Kidney (tissue), 14 donors: ENCODE results near the gene NEDD8. TPM values are rescaled to one million over a fixed set of nuclear protein-coding genes. Genes with fewer than 3 reads are reported as not detected.

ENCODE experiments used
- DNase-seq, 5 donors: peaks; one replicate each; pipeline ENCODE4 v3.0.0-alpha.2; 2013 to 2020
- FAIRE-seq: peaks from 2 replicates; lab custom pipeline; 2012; peaks lifted over from hg19 to GRCh38; lab: Jason Lieb, UNC
- H3K27ac ChIP-seq, 2 donors: one replicate each; pipeline ENCODE4 v1.7.0; 2013; ENCODE audit warnings: low read depth in 2 of 2, low read length in 2 of 2, inconsistent platforms in 1 of 2
- H3K27me3 ChIP-seq: one replicate; pipeline ENCODE4 v1.7.1; 2013; ENCODE audit warnings: low read length, inconsistent platforms; ENCODE audit not compliant: control insufficient read depth, insufficient read depth
- H3K36me3 ChIP-seq, 3 donors: one replicate each; pipeline versions ENCODE4 v1.7.0 to v1.7.1; 2013; ENCODE audit warnings: low read length in 3 of 3, control low read depth in 1 of 3, inconsistent platforms in 1 of 3; ENCODE audit not compliant: insufficient read depth in 3 of 3, control insufficient read depth in 2 of 3
- H3K4me1 ChIP-seq, 3 donors: one replicate each; pipeline versions ENCODE4 v1.7.0 to v1.7.1; 2013; ENCODE audit warnings: low read length in 3 of 3, inconsistent platforms in 1 of 3, low read depth in 1 of 3; ENCODE audit not compliant: control insufficient read depth in 2 of 3, insufficient read depth in 2 of 3
- H3K4me3 ChIP-seq, 3 donors: one replicate each; pipeline versions ENCODE4 v1.7.0 to v1.8.1; 2013; ENCODE audit warnings: low read length in 3 of 3, control low read depth in 1 of 3, inconsistent platforms in 1 of 3
- H3K9ac ChIP-seq, 3 donors: one replicate each; pipeline versions ENCODE4 v1.7.0 to v1.7.1; 2013; ENCODE audit warnings: low read length in 3 of 3, control low read depth in 1 of 3, inconsistent platforms in 1 of 3
- H3K9me3 ChIP-seq, 3 donors: one replicate each; pipeline versions ENCODE4 v1.7.0 to v1.7.1; 2013; ENCODE audit warnings: low read length in 3 of 3, control low read depth in 1 of 3, inconsistent platforms in 1 of 3; ENCODE audit not compliant: control insufficient read depth in 2 of 3, insufficient read depth in 1 of 3
- intact Hi-C: fragments of 100-400 bp; cut with DNase I; formaldehyde crosslinking; loops from one replicate; pipeline ENCODE4 v1.11.1; 2022
- polyA plus RNA-seq: library from polyadenylated mRNA; stranded (reverse); fragments of 350-450 nt; fragmentation: Illumina TruSeq; extraction: RNeasy Lipid Tissue Mini Kit (QIAGEN cat#74804); gene quantifications from one replicate; pipeline ENCODE4 v1.2.3, GENCODE V29; 2014; ENCODE audit warnings: low read depth, low replicate concordance; ENCODE audit not compliant: insufficient read depth
- total RNA-seq: library from RNA; stranded (reverse); fragmentation: NEBNext Ultra II Directional; extraction: Animal tissue kit (Norgen Biotek cat#: 25700); gene quantifications from one replicate; pipeline ENCODE4 v1.2.1, GENCODE V29; 2021
- TF ChIP-seq, protein P1 (sequence below): IDR thresholded peaks from 3 replicates; pipeline ENCODE4 v1.5.1; 2012; ENCODE audit warnings: mild to moderate bottlenecking, moderate library complexity, borderline replicate concordance; ENCODE audit not compliant: insufficient read depth; ENCODE audit errors: extremely low read depth
- donor health status: control.
- donor health status: control.
- donor health status: control.
- donor health status: control.
- donor health status: control.
- donor health status: DM: yes; HTN: yes; CAD: no.
- donor health status: Normal renal cell carcinoma (clear cell type).

Gene NEDD8
- total and polyA plus RNA-seq, 2 donors from 2014 or later = 145 to 439 TPM

DNA sequence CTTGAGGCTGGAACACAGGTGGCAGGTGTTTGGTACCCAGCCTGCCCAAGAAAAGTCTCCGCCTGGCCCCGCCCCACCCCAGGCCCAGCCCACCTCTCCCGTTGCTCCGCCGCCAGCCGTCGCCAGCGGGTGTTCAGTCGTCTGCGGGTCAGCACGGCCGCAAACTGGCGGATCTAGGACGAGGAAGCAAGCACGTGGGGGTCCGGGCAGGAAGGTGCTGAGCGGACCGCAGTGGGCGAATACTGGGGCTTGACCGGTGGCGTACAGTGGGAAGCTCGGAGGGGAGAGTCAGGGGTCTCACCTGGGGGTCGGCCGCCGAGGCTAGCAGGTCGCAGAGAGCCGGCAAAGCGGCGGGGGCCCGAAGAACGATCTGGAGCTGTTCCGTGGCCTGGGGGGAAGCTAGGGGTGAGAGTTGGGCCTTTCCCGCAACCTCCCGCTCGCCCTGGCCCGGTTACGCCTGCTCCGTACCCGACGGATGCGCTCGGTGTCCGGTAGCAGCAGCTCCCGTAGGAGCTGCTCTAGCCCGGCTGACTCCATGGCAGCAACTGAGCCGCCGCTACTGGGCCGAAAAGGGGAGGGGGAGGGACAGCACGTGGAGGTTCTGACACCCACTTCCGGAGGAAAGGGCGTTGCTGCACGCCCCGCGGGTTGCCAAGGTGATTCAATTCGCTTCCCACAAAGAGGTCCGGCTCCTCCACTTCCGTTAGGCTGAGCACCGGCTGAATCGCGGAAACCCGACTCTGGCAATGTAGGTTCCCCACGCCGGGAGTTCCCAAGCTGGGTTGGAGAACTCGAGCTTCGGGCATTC is 43.7 kb downstream of the NEDD8 start, which contains the start of gene IPO4:
IPO4 (minus strand) TSS at position 566 of the 808 bp plus-strand sequence; CDS start at position 537, 29 bp downstream.
- Histone ChIP-seq H3K27ac (peak within 1 kb of the TSS; percentile 71 to 79), H3K4me1 (peaks cover 0 to 8% (median 6%) of the 10 kb centered on the region in 3 donors), H3K4me3 (peak within 1 kb of the TSS; percentile 64 to 70 (median 66)), H3K9ac (peak within 1 kb of the TSS; percentile 32 to 83 (median 55)), H3K36me3 (peaks cover 0 to 47% (median 26%) of the 10 kb centered on the region in 3 donors), H3K27me3 (no peaks in the 10 kb centered on the region), H3K9me3 (no peaks in the 10 kb centered on the region)
- FAIRE-seq (no peak), DNase-seq (peak; percentile 97 to 99 (median 98))
- TF ChIP-seq, protein P1, sequence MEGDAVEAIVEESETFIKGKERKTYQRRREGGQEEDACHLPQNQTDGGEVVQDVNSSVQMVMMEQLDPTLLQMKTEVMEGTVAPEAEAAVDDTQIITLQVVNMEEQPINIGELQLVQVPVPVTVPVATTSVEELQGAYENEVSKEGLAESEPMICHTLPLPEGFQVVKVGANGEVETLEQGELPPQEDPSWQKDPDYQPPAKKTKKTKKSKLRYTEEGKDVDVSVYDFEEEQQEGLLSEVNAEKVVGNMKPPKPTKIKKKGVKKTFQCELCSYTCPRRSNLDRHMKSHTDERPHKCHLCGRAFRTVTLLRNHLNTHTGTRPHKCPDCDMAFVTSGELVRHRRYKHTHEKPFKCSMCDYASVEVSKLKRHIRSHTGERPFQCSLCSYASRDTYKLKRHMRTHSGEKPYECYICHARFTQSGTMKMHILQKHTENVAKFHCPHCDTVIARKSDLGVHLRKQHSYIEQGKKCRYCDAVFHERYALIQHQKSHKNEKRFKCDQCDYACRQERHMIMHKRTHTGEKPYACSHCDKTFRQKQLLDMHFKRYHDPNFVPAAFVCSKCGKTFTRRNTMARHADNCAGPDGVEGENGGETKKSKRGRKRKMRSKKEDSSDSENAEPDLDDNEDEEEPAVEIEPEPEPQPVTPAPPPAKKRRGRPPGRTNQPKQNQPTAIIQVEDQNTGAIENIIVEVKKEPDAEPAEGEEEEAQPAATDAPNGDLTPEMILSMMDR = no peak
- intact Hi-C loops = no loop called here

DNA sequence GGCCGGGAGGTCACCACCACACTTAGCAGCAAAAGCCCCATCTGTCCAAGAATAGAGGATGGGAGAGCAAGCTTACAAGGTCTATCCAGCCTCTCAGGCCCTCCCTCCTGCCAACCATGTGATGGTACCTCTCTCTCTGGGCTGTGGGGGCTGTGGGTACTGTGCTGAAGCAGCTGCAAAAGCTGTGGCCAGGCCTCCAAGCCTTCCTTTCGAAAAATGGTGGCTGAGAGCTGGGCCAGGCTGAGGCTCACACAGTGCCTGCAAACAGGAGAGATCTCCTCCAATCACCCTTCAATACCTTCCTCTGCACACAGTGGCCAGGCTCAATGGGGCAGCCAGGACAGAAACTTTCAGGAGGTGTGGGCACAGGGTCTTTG is 44.6 kb downstream of the NEDD8 start:
- intact Hi-C loops = no loop called here
- peaks cover 0 to 8% (median 6%) of the 10 kb centered on the region in 3 donors for H3K4me1 ChIP-seq
- DNase-seq = no peak
- H3K27me3 ChIP-seq = no peaks in the 10 kb centered on the region
- peak overlapping the region in 1 of 3 donors; percentile 83 for H3K9ac ChIP-seq
- H3K9me3 ChIP-seq = no peaks in the 10 kb centered on the region
- H3K27ac ChIP-seq = peak overlapping the region in 1 of 2 donors; percentile 79
- no peak for FAIRE-seq
- H3K4me3 ChIP-seq = peak overlapping the region; percentile 64 to 70 (median 66)
- TF ChIP-seq, protein P1 = no peak
- peaks cover 0 to 50% (median 25%) of the 10 kb centered on the region in 3 donors for H3K36me3 ChIP-seq

DNA sequence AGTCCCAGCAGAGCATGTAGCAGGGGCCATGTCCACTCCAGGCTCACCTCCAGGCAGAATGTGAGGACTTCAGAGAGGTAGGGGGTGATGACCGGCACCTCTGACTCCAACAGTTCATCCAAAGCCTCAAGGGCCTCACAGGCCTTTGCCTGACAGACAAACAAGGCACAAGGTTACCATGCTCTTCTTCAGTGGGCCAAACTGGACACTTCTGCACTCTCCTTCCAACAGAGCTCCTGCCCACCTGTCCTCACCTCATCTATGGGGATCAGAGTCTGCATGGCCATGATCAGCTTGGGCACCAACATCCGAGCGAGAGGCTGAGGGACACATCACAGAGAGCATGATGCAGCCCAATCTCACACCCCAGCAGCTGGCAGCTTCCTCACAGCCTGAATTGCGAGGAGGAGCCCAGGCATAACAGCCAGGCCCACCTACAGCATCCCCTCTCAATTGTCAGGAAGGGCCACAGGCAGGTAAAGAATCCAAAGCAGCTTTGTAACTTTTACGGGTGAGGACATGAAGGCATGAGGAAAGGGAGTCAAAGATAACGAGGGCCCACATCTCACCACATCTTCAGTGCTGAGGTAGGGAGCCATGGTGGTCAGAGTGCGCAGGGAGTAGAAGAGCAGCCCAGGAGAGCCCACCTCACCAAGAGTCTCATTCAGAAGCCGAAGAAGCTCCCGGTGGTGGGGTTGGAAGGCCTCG is 45.2 kb downstream of the NEDD8 start:
- H3K27me3 ChIP-seq = no peaks in the 10 kb centered on the region
- FAIRE-seq (no peak), DNase-seq (no peak)
- H3K4me3 ChIP-seq = no peak overlapping the region
- peaks cover 0 to 8% (median 6%) of the 10 kb centered on the region in 3 donors for H3K4me1 ChIP-seq
- no peak overlapping the region for H3K9ac ChIP-seq
- no peaks in the 10 kb centered on the region for H3K9me3 ChIP-seq
- no peak overlapping the region for H3K27ac ChIP-seq
- TF ChIP-seq, protein P1 = no peak
- intact Hi-C loops = no loop called here
- peaks cover 0 to 47% (median 22%) of the 10 kb centered on the region in 3 donors for H3K36me3 ChIP-seq
